Measurements from ENCODE around the gene KCNK7.

DNA sequence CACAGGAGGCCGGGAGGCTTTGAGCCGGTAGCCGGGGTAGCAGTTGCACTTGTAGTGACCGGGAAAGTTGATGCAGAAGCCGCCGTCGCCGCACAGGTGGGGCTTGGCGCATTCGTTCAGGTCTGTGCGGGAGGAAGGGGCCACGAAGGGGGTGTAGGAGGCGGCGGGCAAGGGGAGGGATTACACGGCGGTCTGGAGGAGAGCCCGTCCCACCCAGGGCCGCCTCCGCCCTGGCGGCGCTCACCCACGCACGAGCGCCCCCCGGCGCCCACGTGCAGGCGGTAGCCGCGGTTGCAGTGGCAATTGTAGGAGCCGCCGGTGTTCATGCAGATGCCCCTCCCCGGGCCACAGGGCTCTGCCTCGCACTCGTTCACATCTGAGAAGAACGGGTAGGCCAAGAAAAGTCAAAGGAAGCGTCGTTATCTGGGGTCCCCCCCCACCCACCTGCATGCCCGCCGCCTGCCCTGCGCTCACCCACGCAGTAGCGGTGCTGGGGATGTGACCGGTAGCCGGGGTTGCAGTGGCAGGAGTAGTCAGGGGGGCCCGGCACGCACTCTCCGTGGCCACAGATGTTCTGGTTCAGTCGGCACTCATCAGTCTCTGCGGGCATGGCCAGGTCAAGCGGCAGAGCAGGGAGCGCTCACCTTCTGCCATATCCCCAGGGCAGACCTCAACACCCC, 48.0 kb downstream of the KCNK7 start:
- TF ChIP-seq POLR2A (IDR thresholded peaks at IDR 0.05; ENCODE audit: low read length) = no peak
- no peak for TF ChIP-seq GATA1 (IDR thresholded peaks at IDR 0.05; ENCODE audit: low read depth, low read length)

Measured in erythroblast (primary cell).